M059J (cell line): ENCODE data around the gene MICAL3. TPM values are rescaled to one million over a fixed set of nuclear protein-coding genes. Genes with fewer than 3 reads are reported as not detected.
"Not testable (repeated sequence)": the region's sequence is repeated elsewhere in the genome, so short reads cannot be mapped to it uniquely, and the experiment has no call there.

ENCODE experiments used
- DNase-seq: peaks from one replicate; pipeline ENCODE4 v3.0.0-alpha.2; 2012; ENCODE audit warnings: low read depth
- total RNA-seq: library from RNA; depleted of rRNA; stranded (reverse); fragments of >200 nt; shearing (Covaris generic); gene quantifications from 2 replicates; pipeline ENCODE4 v1.2.3, GENCODE V29; 2014

Gene MICAL3
- total RNA-seq, 1 experiment from 2014 or later = 33.6 TPM

DNA sequence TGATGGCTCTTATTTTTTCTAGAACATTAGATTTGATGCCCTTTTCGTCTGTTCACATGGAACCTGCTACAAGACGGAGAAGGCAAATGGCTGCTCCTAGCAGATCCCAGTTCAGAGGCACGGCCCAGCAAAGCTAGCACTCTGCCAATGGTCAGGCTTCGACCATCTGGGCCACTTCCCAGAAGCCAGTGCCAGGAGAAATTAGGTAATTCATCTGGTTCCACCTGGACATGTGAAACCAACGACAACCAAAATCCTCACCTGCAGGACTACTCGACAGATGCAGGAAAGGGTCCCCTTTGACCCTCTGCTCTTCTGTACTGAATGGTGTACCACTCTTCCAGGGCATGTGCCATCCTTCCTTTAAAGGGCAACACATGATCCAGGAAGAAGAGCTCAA lies 25.4 kb downstream of the MICAL3 start:
- DNase-seq = no peak

DNA sequence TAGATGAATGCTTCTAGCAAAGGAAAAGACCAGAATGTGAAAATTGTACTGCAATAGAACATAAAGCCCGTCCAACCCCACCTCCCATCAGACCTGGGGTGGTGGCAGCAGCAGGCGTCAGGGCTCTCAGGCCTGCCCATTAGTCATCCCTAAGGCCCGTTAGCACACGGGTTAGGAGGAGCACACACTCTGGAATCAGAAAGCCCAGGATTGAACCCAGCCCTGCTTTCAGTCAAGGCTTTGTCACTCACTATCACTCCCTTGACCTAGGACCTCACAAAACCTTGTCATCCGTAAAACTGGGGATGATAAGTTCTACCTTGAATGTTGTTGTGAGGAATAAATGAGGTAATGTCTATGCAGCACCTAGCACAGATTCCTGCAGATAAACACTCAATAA lies 26.9 kb downstream of the MICAL3 start:
- peak; percentile 77 for DNase-seq

- not testable (repeated sequence) for DNase-seq
Observed at GRCh38 chr22:17995256-17995655, 29.1 kb downstream of the MICAL3 start.

- DNase-seq = peak; percentile 45
Observed at GRCh38 chr22:17994424-17995108, 29.8 kb downstream of the MICAL3 start.

- DNase-seq = not testable (repeated sequence)
Observed at GRCh38 chr22:17992976-17993375, 31.4 kb downstream of the MICAL3 start.

DNA sequence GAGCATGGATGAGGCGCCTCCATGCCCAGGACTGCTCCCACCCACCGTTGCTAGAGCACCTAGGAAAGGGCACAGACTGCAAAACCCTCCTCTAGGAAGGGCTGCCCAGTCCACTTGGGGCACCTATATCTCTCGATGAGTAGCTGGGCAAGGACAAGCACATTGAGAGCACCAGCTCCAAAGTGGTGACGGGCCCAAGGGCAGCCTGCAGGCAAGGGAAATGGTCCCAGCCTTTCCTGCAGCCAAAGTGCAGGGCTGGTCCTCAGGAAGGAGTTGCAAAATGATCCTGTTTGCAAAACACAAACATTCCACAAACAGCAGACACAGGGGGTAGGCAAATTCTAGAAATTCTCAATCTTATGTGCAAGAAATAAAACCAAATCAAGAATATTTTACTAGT lies 32.4 kb downstream of the MICAL3 start:
- DNase-seq = not testable (repeated sequence)

- no peak for DNase-seq
Observed at GRCh38 chr22:17990942-17991341, 33.4 kb downstream of the MICAL3 start.

GRCh38 chr22:17990147-17990546 lies 34.2 kb downstream of the MICAL3 start:
- DNase-seq = peak; percentile 67

DNA sequence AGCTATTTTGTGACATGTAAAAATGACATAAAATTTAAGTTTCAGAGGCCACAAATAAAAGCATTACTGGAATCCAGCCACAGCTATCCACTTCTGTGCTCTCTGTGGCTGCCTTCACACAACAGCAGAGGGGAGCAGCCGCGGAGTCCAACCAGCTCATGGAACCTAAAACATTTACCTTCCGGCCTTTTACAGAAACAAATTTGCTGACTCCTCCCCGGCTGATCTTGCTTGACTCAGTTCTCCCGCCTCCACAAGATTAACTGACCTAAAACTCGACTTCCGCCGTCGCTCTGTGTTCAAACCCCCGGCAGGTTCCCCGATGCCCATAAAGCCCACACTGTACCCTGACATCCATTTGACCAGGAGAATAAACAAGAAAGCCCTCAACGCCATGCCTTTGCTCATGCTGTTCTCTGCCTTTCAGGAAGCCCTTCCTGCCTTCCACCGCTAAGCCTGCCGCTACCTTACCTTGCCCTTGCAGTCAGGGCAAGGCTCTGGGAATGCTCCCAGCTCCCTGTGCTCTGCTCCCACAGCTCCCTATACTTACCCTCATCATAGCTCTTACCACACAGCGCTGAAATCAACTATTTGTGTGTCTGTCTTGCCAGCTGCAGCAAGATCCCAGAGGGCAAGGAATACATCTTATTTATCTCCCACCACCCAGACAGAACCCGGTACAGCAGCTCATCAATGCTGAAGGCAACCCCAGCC lies 35.4 kb downstream of the MICAL3 start:
- DNase-seq = peak; percentile 29

DNA sequence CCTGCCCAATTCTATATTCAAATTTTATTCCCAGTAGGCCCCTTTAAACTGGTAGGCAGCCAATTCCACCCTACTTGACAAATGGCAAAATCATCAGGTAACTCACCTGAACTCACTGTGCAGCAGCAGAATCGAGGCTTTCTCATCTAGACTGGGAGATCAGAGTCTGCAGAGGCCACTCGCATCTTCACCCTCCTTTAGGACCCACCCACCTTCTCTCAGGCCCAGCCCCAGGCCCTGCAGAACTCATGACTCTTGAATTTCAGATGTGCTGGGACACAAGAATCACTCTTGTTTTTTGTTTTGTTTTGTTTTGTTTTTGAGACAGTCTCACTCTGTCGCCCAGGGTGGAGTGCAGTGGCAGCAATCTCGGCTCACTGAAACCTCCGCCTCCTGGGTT lies 38.8 kb downstream of the MICAL3 start:
- DNase-seq = no peak

- not testable (repeated sequence) for DNase-seq
Observed at GRCh38 chr22:17985071-17985470, 39.3 kb downstream of the MICAL3 start.

DNA sequence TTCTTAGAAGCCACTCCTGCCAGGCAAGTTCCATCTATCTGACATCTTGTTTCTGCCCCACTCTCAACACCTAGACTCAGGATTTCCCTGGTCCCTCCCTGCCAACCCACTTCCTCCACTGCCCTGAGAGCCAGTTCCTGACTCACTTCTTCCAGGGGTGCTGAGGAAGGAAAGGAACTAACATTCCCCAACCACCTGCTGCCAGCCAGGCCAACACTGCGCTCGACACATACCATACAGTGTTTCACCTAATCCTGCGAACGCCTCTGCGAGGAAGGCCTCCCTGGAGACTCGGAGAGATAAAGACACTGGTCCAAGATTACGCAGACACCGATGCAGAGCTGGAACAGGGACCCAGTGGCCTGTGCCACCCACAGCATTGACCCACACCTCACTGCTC lies 40.2 kb downstream of the MICAL3 start:
- peak; percentile 77 for DNase-seq

GRCh38 chr22:17982572-17983141 lies 41.7 kb downstream of the MICAL3 start:
- DNase-seq = no peak

- DNase-seq = no peak
Observed at GRCh38 chr22:17981497-17981896, 42.9 kb downstream of the MICAL3 start.

DNA sequence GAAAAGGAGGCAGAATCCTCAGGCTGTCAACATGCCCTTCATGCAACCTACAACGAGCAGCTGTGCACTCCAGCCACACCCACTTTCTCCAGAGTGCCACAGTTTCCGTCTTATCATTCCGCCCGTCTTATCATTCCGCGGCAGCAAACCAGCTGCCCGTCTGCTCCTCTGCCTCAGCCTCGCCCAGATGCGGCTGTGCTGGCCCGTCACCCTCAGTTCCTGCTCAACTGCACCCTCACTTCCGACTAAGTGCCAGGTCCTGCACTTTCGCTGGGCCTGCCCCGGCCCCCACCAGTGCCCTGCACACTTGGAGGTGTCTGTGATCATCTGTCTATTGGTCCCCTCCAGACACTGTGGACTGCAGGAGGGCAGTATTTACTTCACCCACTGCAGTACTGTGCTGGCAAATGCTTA lies 43.7 kb downstream of the MICAL3 start:
- no peak for DNase-seq

DNA sequence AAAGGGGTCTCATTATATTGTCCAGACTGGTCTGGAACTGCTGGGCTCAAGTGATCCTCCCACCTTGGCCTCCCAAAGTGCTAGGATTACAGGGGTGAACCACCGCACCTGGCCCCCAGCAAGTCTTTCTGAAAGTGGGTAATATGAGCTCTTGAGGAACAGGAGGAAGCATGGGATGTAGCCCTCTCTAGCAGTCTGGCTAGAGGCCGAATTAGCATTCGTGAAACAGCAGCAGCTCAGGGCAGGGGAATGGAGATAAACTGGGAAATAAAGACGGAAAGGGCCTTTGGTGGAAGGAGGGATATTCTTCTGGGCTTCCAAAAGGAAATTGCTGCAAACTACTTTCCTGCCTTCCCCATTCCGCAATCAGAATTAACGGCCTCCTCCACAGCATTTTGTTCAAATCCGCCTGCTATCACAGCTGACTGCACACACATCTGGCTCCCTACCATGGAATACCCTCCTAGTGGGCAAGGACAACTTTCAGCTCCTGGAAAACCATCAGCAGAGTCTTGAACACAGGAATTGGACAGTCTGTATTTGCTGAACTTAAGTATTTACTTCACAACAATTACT lies 44.3 kb downstream of the MICAL3 start:
- DNase-seq = no peak

DNA sequence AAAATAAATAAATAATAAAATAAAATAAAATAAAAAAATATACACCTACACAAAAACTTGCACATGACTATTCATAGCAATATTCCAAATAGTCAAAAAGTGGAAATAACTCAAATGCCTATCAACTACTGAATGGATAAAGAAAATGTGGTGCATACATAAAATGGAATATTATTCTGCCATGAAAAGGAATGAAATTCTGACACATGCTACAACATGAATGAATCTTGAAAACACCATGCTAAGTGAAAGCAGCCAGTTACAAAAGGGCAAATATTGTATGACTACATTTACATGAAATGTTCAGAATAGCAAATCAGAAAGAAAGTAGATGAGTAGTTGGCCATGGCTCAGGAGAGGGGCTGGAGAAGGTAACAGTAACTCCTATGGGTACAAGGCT lies 46.3 kb downstream of the MICAL3 start:
- DNase-seq = no peak

- DNase-seq = no peak
Observed at GRCh38 chr22:17977371-17977770, 47.0 kb downstream of the MICAL3 start.

GRCh38 chr22:17976121-17976520 lies 48.2 kb downstream of the MICAL3 start:
- no peak for DNase-seq

- DNase-seq = no peak
Observed at GRCh38 chr22:17974703-17975372, 49.5 kb downstream of the MICAL3 start.

- no peak for DNase-seq
Observed at GRCh38 chr22:17974087-17974486, 50.3 kb downstream of the MICAL3 start.

- no peak for DNase-seq
Observed at GRCh38 chr22:17973217-17973616, 51.1 kb downstream of the MICAL3 start.
